Astrocyte (in vitro differentiated cells and primary cell): Measurements from ENCODE around the gene CXCL8.

Source experiments
- CTCF ChIP-seq: IDR thresholded peaks from 2 replicates; pipeline ENCODE4 v1.5.1; 2011; ENCODE audit warnings: low read depth, mild to moderate bottlenecking, inconsistent platforms, low read length, moderate library complexity; ENCODE audit not compliant: insufficient read depth
- EZH2 ChIP-seq: IDR thresholded peaks from 2 replicates; pipeline ENCODE4 v1.6.1; 2012; ENCODE audit warnings: mild to moderate bottlenecking, low read length, inconsistent platforms; ENCODE audit not compliant: insufficient read depth

- TF ChIP-seq CTCF (no peak), EZH2 (no peak)
These were observed 42.2 kb upstream of the CXCL8 start for GRCh38 chr4:73698217-73698616.
